HepG2 (cell line): ENCODE data around the gene IQCM. TPM values are rescaled to one million over a fixed set of nuclear protein-coding genes. Genes with fewer than 3 reads are reported as not detected.

Experiments used
- ATAC-seq: fragments of 200-7000 bp; cut with Tn5 transposase; 3 replicates; pipeline ENCODE4 v1.9.1; 2020; ENCODE audit warnings: mild to moderate bottlenecking, moderate library complexity
- BruUV-seq: library from RNA; stranded (reverse); fragments of 400-500 nt; replicated peaks from 2 replicates; lab custom pipeline; 2021; lab: Mats Ljungman, UMichigan
- CTCF ChIA-PET: fragments of 300-600 bp; formaldehyde crosslinking; extraction: SDS; loops from one replicate; lab custom pipeline; 2021; ENCODE audit warnings: low total read pairs, inconsistent platforms, low intra/inter-chr PET ratio; lab: Yijun Ruan, JAX
- POLR2A ChIA-PET: fragments of 350-600 bp; sonication (Branson Sonifier 250); formaldehyde crosslinking; loops from one replicate; lab custom pipeline; 2020; ENCODE audit warnings: antibody characterized with exemption, inconsistent platforms; lab: Yijun Ruan, JAX
- DNase-seq: peaks from one replicate; pipeline ENCODE4 v3.0.0-alpha.2; 2015; ENCODE audit warnings: low spot score
- FAIRE-seq: peaks from 3 replicates; lab custom pipeline; 2011; peaks lifted over from hg19 to GRCh38; lab: Jason Lieb, UNC
- H2AFZ ChIP-seq: one replicate; pipeline ENCODE4 v1.6.1; 2011; ENCODE audit warnings: low read length, inconsistent platforms
- H3K27ac ChIP-seq: fragments of 300-600 bp; 3 replicates; pipeline ENCODE4 v1.8.0; 2011; ENCODE audit warnings: mixed run types, mild to moderate bottlenecking, mixed read lengths, low read length, inconsistent platforms; ENCODE audit not compliant: insufficient read depth; ENCODE audit errors: extremely low read length
- H3K27me3 ChIP-seq, 2 experiments: fragments of 200-600 bp in 1 of 2; 2 replicates in 1 of 2; 3 replicates in 1 of 2; pipeline versions ENCODE4 v1.6.0 to v1.8.0; 2011; ENCODE audit warnings: low read length in 2 of 2, mild to moderate bottlenecking in 2 of 2, moderate library complexity in 2 of 2, inconsistent platforms in 1 of 2; ENCODE audit not compliant: insufficient read depth in 2 of 2, control insufficient read depth in 1 of 2
- H3K36me3 ChIP-seq, 2 experiments: fragments of 200-600 bp in 1 of 2; replicated peaks in 1 of 2; 2 replicates in 1 of 2; 3 replicates in 1 of 2; pipeline versions ENCODE4 v1.5.1 to v1.8.0; 2011; ENCODE audit warnings: low read length in 2 of 2, inconsistent platforms in 1 of 2; ENCODE audit not compliant: insufficient read depth in 2 of 2, control insufficient read depth in 1 of 2
- H3K4me1 ChIP-seq: 2 replicates; pipeline ENCODE4 v1.5.1; 2012; ENCODE audit warnings: low read length, inconsistent platforms; ENCODE audit not compliant: insufficient read depth
- H3K4me2 ChIP-seq: 2 replicates; pipeline ENCODE4 v1.6.0; 2011; ENCODE audit warnings: low read depth, low read length, inconsistent platforms
- H3K4me3 ChIP-seq, 3 experiments: fragments of 200-600 bp in 1 of 3; sonication (generic), shearing (Covaris generic) in 1 of 3; replicated peaks in 1 of 3; 2 replicates each; pipeline ENCODE4 v1.5.1; 2011 to 2016; ENCODE audit warnings: low read length in 3 of 3, inconsistent platforms in 2 of 3, low read depth in 2 of 3, mild to moderate bottlenecking in 2 of 3, control low read depth in 1 of 3, mixed read lengths in 1 of 3; ENCODE audit not compliant: insufficient read depth in 1 of 3
- H3K79me2 ChIP-seq: one replicate; pipeline ENCODE4 v1.6.1; 2011; ENCODE audit warnings: low read length, inconsistent platforms; ENCODE audit not compliant: insufficient read depth
- H3K9ac ChIP-seq: 2 replicates; pipeline ENCODE4 v1.6.0; 2011; ENCODE audit warnings: mild to moderate bottlenecking, low read depth, low read length, inconsistent platforms; ENCODE audit not compliant: insufficient read depth
- H3K9me3 ChIP-seq: 2 replicates; pipeline ENCODE4 v1.5.1; 2012; ENCODE audit warnings: mild to moderate bottlenecking, low read length
- H4K20me1 ChIP-seq: 2 replicates; pipeline ENCODE4 v1.6.0; 2011; ENCODE audit warnings: inconsistent platforms, mild to moderate bottlenecking, low read length, moderate library complexity; ENCODE audit not compliant: insufficient read depth
- DDIT3 ChIP-seq: sonication (generic); formaldehyde crosslinking; IDR thresholded peaks from 2 replicates; pipeline ENCODE4 v1.4.0; 2020; ENCODE audit warnings: mild to moderate bottlenecking, missing genetic modification reagents
- EEA1 ChIP-seq: sonication (generic); formaldehyde crosslinking; IDR thresholded peaks from 2 replicates; pipeline ENCODE4 v1.5.1; 2020; ENCODE audit warnings: mild to moderate bottlenecking, missing genetic modification reagents, borderline replicate concordance
- FOXO4 ChIP-seq: sonication (generic); formaldehyde crosslinking; conservative IDR thresholded peaks from 2 replicates; pipeline ENCODE4 v1.8.1; 2023; ENCODE audit warnings: missing genetic modification reagents
- HES4 ChIP-seq: sonication (generic); formaldehyde crosslinking; IDR thresholded peaks from 2 replicates; pipeline ENCODE4 v1.9.0; 2021; ENCODE audit warnings: mild to moderate bottlenecking, missing genetic modification reagents, borderline replicate concordance
- HOXA7 ChIP-seq: sonication (generic); formaldehyde crosslinking; IDR thresholded peaks from 2 replicates; pipeline ENCODE4 v1.8.1; 2022; ENCODE audit warnings: mild to moderate bottlenecking, missing genetic modification reagents, moderate library complexity
- KDM5B ChIP-seq: sonication (generic); formaldehyde crosslinking; IDR thresholded peaks from 2 replicates; pipeline ENCODE4 v1.4.0; 2020; ENCODE audit warnings: missing genetic modification reagents, mild to moderate bottlenecking, borderline replicate concordance
- KLF11 ChIP-seq: IDR thresholded peaks from 2 replicates; pipeline ENCODE4 v1.6.1; 2016; ENCODE audit warnings: missing compliant biosample characterization
- SMAD3 ChIP-seq: sonication (generic); formaldehyde crosslinking; IDR thresholded peaks from 2 replicates; pipeline ENCODE4 v1.4.0; 2020; ENCODE audit warnings: missing genetic modification reagents
- SMAD9 ChIP-seq: sonication (generic); formaldehyde crosslinking; IDR thresholded peaks from 2 replicates; pipeline ENCODE4 v1.5.1; 2020; ENCODE audit warnings: mild to moderate bottlenecking, missing genetic modification reagents
- TRAFD1 ChIP-seq: sonication (generic); formaldehyde crosslinking; IDR thresholded peaks from 2 replicates; pipeline ENCODE4 v1.5.1; 2020; ENCODE audit warnings: missing genetic modification reagents, mild to moderate bottlenecking, borderline replicate concordance
- ZFYVE20 ChIP-seq: sonication (generic); formaldehyde crosslinking; IDR thresholded peaks from 2 replicates; pipeline ENCODE4 v1.8.0; 2023; ENCODE audit warnings: low read depth, mild to moderate bottlenecking, moderate library complexity, missing genetic modification reagents, borderline replicate concordance
- ZKSCAN8 ChIP-seq: IDR thresholded peaks from 2 replicates; pipeline ENCODE4 v1.6.1; 2016; ENCODE audit warnings: borderline replicate concordance, missing genetic modification reagents, missing compliant biosample characterization
- ZNF30 ChIP-seq: sonication (generic); formaldehyde crosslinking; IDR thresholded peaks from 2 replicates; pipeline ENCODE4 v1.5.0; 2020; ENCODE audit warnings: mild to moderate bottlenecking, missing genetic modification reagents
- ZNF337 ChIP-seq: sonication (generic); formaldehyde crosslinking; IDR thresholded peaks from 2 replicates; pipeline ENCODE4 v1.5.1; 2020; ENCODE audit warnings: missing genetic modification reagents, low read depth, mild to moderate bottlenecking, borderline replicate concordance
- ZNF724P ChIP-seq: sonication (generic); formaldehyde crosslinking; IDR thresholded peaks from 2 replicates; pipeline ENCODE4 v1.8.0; 2022; ENCODE audit warnings: missing genetic modification reagents, borderline replicate concordance
- whole genome bisulfite sequencing: methylation state at CpG from one replicate; pipeline ENCODE4 v1.1.6; 2017; ENCODE audit warnings: low lambda C conversion rate; 5-methylcytosine and 5-hydroxymethylcytosine counted together
- in situ Hi-C: cut with HindIII; loops from 2 replicates; pipeline ENCODE4 v1.10.0; 2017; ENCODE audit warnings: low pct_unique_long_range_greater_than_20kb; ENCODE audit not compliant: extremely low pct_ligation_motif_present
- intact Hi-C: fragments of 100-400 bp; cut with micrococcal nuclease; formaldehyde crosslinking; loops from one replicate; pipeline ENCODE4 v1.10.0; 2022; ENCODE audit not compliant: unreplicated experiment
- polyA plus RNA-seq, 8 experiments: library from polyadenylated mRNA; depleted of rRNA in 3 of 8; stranded (reverse) in 7 of 8; unstranded in 1 of 8; fragments of >200 nt; fragmentation: Illumina TruSeq in 4 of 8; extraction: Trizol in 4 of 8; gene quantifications; 2 replicates each; pipeline versions ENCODE4 v1.2.1 to v1.2.3, GENCODE V29; 2011 to 2016; ENCODE audit warnings: low read depth in 4 of 8, missing spikeins in 1 of 8, mixed read lengths in 1 of 8; ENCODE audit not compliant: insufficient read depth in 1 of 8
- total RNA-seq, 5 experiments: library from RNA; depleted of rRNA; stranded (reverse); fragments of >200 nt; fragmentation: Illumina TruSeq; extraction: Trizol; gene quantifications; 2 replicates each; pipeline ENCODE4 v1.2.3, GENCODE V29; 2016; ENCODE audit warnings: low read depth in 1 of 5

Gene IQCM
- total and polyA plus RNA-seq, 2 of the 13 experiments (the other 11 are each of a cell fraction or from before 2014, with no cell fraction given), result not detected

- TF ChIP-seq ZNF337 (CRISPR knock-in tag) (no peak), DDIT3 (CRISPR knock-in tag) (no peak), KDM5B (CRISPR knock-in tag) (no peak), HOXA7 (CRISPR knock-in tag) (no peak), SMAD3 (CRISPR knock-in tag) (no peak), EEA1 (CRISPR knock-in tag) (no peak), ZKSCAN8 (CRISPR knock-in tag) (no peak), HES4 (CRISPR knock-in tag) (no peak), SMAD9 (CRISPR knock-in tag) (no peak), KLF11 (CRISPR knock-in tag) (no peak), ZFYVE20 (CRISPR knock-in tag) (no peak), TRAFD1 (no peak), FOXO4 (CRISPR knock-in tag) (no peak), ZNF30 (CRISPR knock-in tag) (no peak), ZNF724P (CRISPR knock-in tag) (no peak)
- Histone ChIP-seq H3K27me3 (no peaks in the 10 kb centered on the region; a peak in 1 of 5 replicates), H3K4me2 (no peak overlapping the region), H3K9ac (no peak overlapping the region), H2AFZ (no peak overlapping the region), H3K27ac (no peak overlapping the region), H3K9me3 (no peaks in the 10 kb centered on the region), H3K4me3 (no peak overlapping the region), H4K20me1 (no peaks in the 10 kb centered on the region), H3K4me1 (no peaks in the 10 kb centered on the region), H3K79me2 (no peaks in the 10 kb centered on the region), H3K36me3 (no peaks in the 10 kb centered on the region)
- POLR2A ChIA-PET, result no interaction called here
- 0% methylated on average over 1 of the region's 1 CpG for WGBS
- intact Hi-C loops, result no loop called here
- ATAC-seq, result no peak
- no peak for FAIRE-seq
- CTCF ChIA-PET, result no interaction called here
- DNase-seq, result no peak
- in situ Hi-C loops, result no loop called here
- BruUV-seq, result no TSS peak
Measured at GRCh38 chr4:149791851-149792250, 23.8 kb downstream of the IQCM start.
